Embryonic facial prominence (tissue), 1 donor: ENCODE data around the gene NRXN3.

Experiments
- DNase-seq: peaks from one replicate; pipeline ENCODE4 v3.0.0-alpha.2; 2016; ENCODE audit errors: extremely low spot score

Gene NRXN3

DNA sequence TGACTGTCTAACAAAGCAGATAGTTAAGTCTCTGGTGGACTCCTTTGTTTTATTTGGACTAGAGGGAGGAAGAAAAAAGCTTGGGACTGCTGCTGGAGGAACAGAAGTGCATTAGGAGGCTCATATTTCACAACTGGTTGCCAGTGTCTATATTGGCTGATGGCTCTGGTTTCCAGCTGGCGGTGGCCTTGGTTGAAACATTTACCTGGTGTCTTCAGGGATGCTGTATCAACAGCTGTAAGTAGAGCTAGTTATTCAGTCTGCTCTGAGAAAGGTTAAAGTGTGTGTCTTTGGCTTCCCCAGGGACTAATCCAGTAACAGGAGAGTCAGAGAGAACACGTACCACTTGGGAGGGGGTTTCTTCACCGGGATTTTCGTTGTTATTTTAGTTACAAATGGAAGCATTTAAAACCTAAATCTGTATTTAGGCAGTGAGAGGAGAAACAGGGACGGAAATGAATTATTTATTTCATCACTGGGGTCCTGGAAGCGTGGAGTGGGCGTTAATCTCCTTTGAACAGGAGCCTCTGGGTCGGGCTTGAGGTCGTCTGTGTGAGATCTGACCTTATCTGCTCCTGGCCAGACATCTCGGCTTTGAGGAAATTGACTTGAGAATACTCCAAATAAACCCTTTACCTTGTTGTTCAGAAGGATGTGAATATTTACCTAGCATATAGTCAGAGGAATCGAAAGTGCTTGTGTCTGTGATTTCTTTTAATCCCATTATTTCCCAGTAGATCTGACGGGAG, 149.9 kb downstream of the NRXN3 start:
- DNase-seq = no peak

DNA sequence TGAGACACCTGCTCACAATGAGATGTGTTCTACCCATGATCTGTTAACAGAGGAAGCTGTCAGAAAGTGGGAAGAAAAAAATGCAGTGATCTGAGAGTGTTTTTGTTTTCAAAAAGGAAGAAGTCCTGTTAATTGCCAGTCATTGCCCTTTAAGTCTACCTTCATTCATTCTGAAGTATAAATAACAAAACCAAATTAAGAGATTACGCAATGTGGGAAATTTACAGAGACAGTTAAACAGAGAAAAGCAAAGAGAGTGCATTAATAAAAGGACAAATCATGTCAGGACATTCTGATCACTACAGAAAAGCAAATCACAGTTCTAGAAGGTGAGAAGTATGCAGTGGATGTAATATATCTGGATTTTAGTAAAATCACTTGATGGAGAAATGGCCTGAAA, 154.2 kb downstream of the NRXN3 start:
- DNase-seq = no peak

DNA sequence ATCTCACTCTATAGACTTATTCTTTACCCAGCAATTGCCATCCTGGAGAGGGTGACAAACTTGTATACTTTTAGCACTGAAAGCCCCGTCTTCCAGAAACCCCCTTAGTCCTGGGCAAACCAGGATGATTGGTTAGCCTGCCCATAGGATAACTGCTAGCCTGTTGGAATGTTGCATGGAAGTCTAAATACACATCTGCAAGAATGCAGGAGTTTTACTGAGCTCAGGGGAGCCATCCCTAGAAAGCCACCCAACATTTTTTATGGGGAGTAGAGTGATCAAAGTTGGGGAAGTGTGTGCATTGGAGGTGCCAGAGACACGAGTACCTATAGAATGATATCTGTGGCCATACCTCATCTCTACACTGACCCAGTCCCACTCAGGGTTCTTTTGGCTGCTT, 155.7 kb downstream of the NRXN3 start:
- no peak for DNase-seq

DNA sequence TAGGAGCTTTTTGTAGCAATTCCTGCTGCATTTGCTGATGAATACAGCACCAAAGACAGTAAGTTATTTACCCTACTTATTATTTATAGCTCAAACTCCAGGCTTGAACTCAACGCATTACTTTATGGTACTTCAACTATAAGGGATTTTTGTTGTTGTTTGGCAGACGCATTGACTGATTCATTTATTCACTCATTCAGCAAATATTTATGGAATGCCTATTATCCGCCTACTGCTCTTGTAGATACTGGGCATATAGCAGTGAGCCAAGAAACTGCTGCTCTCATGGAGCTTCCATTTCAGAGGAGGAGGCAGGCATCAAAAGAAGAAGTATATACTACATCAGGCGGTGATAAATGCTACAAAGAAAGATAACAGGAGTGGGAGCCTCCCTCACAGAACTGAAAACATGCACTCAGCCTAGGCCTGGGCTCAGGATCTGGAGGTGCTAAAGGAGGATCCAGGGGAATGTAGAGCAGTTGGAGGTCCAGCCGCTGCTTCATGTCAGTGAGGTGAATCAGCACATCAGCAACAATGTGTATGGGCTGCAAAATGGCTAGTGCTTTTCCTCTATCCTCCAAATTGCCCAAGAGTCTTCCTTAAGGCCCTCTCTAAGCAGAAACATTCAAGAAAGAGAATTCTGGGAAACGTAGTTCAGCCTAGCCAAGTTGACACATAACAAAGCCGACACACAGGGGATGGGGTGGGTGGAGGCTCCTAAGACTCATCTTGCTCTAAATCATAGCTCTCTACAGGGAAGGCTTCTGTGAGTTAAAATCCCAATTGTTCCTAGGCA, 157.5 kb downstream of the NRXN3 start:
- DNase-seq = no peak

DNA sequence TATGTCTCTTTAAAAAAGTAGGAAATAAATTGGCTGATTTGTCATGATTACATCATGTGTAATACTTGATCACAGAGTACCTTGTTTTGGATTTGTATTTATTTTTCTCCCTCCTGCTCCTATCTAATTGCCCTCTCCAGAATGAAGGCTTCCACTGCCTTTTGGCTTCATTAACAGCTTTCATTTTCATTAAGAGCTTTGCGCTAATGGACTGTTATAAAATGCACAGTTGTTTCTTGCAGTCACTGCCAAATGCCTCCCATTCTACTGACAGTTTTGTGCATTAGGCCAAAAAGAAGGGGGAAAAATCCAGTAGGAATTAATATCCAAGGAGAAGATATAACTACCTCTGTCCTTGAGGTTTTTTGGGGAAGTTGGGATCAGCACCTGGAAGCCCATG, 159.2 kb downstream of the NRXN3 start:
- no peak for DNase-seq

DNA sequence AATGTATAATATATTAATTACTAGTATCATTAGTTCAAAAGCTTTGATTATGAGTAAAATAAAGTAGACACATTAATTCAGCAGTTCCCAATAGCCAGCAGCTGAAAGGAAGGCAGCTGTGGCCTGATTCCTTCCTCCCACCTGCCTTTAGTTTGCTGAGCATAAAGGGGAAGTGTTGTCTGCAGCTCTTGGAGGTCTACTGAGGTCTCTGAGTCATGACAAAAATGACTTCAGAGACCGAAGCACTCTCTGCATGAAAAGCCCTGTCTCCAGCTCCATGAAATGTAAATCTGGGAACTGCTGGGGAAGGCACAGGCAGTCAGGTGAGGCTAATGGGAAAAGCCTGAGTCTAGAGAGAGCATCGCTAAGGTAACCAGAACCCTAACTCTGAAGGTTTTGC, 165.4 kb downstream of the NRXN3 start:
- DNase-seq = no peak

DNA sequence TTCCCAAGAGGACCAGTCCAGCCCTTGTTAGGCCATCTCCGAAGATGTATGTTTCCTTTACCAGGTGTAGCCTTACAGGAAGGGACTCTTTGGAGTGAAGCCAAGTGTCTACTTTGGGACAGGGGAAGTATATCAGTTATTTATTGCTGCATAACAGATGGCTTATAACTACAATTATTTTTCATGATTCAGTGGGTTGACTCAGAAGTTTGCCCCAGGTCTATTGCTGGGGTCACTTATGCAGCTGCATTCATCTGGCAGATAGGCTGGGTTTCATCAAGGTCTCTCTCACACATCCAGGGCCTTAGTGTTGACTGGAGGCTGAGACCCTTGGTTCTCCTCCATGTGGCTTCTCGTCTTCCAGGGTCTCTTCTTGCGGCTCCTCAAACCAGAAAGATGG, 170.1 kb downstream of the NRXN3 start:
- no peak for DNase-seq

DNA sequence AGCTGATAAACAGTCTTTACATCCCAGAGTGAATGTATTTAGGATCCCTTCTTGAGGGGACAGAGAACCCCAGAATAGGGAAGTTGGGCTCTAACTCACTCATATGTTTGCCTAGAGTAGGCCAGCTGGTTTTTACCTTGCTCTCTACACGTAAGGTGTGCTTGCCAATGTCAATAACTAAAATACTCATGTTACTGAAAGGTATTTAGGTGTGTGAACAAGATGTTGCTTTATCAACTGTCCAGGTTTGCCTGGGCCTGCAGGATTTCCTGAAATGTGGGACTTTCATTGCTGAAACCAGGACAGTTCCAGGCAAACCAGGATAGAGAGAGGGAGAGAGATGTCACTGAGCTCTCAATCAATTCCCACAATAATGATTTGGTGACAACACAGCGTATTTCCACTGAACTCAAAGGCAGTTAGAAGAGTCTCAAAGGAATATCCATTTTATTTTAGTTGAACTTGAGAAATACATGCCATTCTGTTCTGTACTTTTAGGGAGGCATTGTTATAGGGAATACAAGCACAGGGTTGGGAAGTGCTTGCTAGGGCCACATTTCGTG, 171.7 kb downstream of the NRXN3 start:
- no peak for DNase-seq

DNA sequence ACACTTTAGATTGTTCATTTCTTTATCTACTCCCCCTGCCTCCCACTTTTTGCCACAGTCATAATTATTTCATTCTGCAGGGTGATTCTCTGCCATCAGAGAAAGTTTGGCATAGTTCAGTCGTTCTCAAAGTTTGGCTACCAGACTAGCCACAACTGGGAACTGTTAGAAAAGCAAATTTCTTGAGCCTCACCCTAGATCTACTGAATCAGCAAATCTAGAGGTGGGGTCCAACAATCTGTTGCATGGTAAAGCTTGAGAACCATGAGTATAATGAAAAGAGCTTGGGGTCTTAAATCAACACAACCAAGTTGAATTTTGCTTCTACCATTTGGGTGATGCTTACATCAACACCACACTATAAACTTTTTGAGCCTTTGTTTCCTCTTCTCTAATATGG, 172.7 kb downstream of the NRXN3 start:
- DNase-seq = no peak

DNA sequence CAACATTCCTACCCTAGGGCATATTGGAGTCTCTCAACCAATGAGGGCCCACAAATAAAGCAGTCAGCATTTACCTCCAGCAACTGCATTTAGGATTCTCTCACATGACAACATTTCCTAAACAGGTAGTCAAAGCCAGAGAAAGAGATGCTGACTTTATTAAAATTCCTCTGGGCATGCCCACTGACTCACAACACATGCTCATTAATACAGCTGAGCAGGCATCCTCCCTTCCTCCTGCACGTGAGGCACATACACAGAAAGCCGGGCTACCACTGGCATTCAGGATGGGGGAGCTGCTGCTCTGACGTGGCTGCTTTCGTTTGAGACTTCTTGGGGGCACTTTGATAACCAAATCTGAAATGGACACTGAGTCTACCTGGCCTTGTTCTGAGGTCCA, 174.1 kb downstream of the NRXN3 start:
- no peak for DNase-seq

DNA sequence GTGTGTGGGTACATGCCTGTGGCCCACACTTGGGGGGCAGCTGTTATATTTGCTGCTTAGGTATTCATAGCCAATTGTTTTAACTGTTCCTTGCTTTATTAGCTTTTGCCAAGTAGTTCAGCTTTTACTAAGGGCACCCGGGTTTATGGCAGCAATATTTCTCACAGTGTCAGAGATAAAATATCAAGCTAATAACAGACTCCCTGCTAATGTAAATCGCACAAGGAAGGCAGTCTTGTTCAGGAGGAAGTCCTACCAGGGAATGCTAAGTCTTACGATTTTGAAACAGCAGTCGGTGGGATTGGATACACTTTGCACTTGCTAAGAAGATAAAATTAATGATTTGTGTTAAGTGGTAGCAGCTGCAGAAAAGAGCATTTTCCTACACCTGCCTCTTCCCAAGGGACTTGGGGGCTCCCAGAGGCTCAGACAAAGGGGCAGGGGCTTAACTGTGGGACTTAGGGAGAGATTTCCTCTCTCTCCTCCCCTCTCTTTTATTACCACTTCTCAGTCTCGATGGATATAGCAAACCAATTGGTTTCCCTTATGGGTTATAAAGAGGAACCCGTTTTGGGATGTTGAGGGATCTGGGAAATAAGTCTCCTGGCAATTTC, 175.1 kb downstream of the NRXN3 start:
- no peak for DNase-seq

DNA sequence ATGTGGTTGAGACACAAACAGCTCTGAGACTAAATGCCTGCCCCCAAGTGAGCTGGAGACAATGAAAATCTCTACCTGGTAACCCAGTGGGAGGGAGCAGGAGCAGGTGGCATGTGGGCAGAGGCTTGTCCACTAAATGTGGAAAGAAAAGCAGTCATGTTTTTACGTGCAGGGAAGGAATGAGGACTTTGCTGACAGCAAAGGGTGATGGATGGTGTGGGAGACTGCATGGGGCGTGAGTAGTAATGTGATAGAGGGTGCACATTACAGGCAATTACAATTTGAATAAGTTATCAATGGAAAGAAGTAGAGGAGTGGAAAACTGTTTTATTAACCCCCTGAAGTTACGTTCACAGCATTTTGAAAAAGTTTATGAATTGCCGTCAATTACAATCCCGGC, 176.6 kb downstream of the NRXN3 start:
- no peak for DNase-seq

DNA sequence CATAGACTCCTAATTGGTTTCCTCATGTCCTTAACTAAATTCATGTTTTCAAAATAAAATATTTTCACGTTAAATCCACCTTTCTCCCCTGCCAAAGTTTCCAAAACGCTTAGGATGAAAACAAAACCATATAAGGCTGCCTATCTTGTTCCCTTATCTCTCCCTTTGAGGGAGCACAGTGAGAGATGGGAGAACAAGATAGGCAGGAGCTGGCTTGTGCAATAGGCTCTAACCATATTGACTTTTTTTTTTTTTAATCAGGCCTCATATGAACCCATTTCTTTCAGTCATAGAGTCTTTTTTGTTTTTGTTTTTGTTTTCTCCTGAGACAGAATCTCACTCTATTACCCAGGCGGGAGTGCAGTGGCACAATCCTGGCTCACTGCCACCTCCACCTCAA, 184.9 kb downstream of the NRXN3 start:
- DNase-seq = no peak

DNA sequence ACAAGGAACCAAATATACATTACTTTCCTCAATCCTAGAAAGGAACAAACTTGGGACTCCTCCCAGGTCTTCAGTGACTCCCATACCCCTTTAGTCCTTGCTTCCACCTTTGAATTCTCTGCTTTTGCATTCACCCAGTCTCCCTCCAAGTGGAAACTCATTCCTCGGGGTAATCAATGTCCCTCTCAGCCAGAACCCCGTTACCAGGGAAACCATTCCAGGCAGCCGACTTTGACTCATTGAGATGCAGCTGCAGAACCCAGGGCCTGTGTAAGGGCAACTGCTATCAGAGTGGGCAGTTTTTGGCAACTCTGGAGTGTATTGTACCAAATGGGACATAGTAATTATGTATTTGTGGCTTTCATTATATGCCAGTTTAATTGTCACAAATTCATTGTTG, 186.2 kb downstream of the NRXN3 start:
- DNase-seq = no peak

DNA sequence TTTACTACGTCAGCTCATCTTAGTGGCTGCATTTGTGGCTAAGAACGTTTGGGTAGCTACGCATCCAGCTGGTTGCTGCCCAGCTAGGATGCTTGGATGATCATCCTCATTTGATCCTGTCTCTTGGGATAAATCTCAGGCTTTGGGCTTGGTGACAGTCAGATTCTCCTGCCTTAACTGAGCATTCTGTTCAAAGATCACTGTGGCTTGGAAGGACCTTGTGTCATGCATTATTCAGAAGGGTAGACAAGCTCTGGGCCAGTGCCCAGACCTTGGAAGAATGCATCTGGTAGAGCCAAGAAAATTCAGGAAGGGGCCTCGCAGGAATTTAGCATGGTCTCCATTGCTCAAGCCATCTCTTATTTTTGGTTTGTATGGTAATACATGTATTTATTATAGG, 188.4 kb downstream of the NRXN3 start:
- DNase-seq = no peak

DNA sequence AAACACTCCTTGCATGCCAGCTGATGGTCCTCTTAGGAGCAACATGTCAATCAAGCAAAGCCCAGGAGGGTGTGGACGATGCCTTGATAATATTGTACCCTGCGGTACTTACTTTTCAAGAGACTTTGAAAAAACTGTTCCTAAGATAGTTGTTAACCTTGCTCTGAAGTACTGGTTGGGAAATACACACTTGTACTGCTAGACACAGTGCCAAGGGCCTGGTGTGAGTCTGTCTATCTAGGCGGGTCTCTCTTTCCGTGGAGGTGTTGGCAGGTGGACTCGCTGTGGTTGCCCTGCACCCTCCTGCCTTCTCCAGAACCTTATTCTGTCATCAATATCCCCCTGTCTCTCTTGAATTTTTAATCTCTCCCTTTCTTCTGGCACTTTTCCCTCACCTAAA, 189.4 kb downstream of the NRXN3 start:
- no peak for DNase-seq

DNA sequence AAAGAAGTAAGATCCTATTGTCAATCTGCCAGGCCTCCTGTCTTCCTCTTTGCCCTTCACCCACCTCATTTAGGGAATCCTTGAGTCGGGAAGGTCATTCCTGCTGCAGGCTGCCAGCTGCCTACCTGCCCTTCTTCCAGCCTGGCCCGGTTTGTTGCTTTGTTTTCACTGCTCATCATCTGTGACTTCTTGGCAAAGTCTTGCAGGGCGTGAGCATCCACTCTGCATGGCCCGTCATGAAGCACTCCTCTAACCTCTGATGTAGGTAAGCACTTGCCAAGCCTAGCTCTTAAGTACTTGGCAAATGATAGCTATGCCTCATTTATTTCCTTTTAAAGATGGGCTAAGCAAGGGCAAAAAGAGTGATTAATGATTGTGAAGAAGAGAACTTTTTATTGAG, 192.8 kb downstream of the NRXN3 start:
- DNase-seq = no peak

DNA sequence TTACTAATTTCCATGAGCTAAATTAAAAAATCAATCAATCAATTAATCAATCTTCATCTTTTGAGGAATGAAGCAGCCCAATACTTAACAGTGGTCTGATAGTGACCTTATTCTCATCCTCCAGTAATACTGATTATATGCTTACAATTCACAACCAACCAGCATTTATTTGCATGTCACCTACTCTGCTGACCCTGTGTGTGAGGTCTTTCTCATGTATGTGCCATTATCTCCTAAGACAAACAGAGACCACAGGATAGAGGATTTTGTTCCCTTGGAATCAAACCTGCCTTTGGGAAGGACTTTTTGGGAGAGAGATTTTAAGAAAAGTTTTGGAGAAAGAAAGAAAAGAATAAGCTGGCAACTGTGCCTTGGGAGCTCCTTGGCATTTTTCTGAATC, 197.2 kb downstream of the NRXN3 start:
- no peak for DNase-seq

DNA sequence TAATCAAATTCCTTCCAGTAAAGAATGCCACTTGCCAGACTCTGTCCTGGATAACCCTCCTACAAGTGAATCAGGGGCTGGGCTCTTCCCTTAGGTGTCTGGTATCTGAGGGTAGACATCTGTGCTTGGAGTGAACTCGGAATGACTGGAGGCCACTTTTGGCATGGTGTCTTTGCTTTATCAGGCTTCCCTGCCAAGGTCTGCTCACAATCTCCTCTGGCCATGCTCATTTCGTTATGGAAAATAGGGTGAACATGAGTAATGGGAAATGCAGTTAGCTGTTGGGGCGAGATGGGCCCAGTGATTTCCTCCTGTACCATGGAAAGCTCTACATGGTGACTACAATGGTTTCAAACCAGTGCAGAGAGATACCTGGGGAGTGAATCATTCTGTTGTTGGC, 212.9 kb downstream of the NRXN3 start:
- DNase-seq = no peak

DNA sequence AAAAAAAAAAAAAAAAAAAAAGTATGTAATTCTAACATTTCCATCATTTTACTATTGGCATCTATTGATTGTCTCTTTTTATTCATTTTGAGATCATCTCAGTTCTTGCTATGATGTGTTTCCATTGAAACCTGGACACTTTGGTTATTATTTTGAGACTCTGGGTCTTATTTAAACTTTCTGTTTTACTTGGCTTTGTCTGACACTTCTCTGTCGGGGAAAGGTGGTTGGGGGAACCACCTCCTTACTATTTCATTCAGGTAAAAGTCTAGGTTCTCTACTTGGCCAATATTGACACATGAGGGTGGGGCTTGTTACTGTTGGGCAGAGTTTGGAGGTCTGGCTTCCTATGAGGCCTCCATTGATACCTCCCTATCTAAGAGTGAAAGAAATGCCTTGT, 228.0 kb downstream of the NRXN3 start:
- no peak for DNase-seq

DNA sequence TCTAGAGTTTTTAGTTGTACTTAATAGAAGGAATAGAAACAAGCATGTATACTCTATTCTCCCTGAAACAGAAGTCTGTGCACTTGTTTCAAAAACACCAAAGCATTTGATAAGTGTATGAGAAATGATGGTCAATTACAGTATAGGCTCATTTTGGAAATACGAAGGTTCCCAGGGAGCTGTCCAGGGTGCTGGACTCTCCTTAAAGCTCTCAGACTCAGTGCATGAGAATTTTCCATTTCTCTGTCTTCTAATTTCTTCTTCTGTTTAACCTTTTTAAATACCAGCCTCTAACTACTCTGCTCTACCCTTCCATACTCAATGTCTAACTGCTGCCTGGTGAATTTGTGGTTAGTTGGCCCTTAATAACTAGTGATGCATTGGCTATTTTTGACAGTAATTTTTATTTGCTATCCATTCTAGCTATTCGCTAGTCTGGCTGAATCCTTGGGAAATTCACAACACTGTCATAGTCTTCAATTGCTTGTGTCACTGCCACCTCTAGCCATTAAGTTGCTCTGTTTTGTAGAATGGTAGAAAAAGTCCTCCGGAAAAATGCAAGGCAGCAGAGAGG, 229.2 kb downstream of the NRXN3 start:
- no peak for DNase-seq

DNA sequence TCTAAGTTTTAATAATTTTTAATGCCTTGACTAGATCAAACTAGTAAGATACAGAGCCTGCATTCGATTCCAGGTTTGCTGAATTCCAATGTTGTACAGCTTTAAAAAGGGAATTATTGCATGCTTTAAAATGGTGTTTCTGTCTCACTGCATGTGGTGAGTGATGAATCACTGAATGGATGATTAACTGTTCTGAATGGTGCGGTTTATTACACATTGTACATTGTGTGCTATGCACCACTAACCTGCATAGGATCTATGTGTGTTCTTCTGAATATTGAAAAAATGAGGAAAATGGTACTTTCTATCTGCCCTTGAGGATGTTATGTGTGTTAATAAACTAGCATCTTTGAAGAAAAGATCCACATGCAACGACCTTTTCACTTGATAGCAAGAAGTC, 231.7 kb downstream of the NRXN3 start:
- no peak for DNase-seq
